Hypothalamus (tissue), 51 donors: ENCODE results near the gene IRF2.

ENCODE experiments used
- DNase-seq, 51 donors: peaks; one replicate each; lab custom pipeline; 2025; lab: John Stamatoyannopoulos, UW

The IRF2 gene

DNA sequence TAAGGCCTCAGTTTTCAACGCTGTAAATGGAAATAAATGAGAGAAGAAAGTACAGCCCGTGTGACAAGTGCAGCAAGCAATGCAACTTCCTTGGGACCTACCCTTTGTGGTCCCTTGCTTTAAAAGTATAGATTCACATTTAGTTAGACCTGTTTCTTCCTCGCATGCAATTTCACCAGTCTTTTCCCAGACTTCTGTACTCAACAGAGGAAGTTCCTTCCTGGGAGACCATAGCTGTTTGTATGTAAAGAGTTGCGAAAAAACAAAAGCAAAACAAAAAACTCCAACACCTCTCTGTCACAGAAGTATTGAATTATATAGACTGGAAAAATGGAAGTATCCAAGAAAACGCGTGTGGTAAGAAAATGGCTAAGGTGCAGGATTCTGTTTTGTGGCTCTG, 1.1 kb upstream of the IRF2 start:
- DNase-seq, result no peak

DNA sequence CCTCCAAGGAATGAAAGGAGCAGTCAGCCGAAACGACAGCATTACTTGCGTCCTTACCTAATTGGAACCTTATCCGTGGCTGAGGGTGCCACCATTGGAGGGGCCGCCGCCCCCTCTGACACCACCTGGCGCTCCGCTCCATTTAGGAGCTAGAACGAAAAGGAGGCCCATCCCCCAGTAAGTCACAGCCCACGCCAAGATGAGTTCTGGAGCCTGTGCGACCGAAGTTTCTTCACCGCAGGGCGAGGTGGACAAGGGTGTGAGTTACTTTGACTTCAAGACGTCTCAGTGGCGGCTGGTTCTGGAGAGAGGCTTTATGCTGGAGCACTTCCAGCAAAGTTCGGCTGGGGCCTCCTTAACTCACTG, 729 bp upstream of the IRF2 start:
- DNase-seq, result peak in 27 of 51 donors; percentile 12 to 80 (median 37)

DNA sequence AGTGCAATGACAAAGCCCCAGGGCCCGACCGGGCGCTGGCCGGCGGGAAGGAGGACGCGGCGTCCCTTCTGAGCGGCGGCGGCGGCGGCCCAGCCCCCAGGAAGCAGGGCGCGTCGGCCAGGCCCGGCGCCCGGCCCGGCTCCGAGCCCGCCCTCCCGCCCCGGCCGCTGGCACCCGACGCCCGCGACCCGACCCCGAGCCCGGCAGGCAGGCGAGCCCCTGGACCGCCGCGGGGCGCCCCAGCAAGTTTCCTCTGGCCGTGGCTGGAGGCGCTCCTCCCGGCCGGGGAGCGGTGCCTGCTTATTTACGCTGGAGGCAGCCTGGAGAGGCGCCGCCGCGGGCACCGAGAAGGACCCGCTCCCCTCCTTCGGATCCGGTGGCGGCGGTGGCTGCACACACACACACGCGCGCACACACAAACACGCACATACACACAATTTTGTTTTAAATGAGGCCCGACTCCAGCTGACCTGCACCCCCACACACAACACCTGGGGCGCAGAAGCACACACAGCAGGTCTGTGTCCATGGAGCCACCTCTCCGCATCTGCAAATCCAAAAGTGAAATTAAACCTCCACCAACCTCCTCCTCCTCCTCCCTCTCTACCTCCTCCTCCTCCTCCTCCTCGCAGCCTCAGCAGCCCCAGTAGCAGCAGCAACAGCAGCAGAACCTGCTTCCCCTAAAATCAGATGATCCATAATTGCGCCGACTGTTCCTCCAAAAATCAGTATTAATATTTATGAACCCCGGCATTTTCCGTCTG, 669 bp downstream of the IRF2 start:
- peak in 23 of 51 donors; percentile 9 to 76 (median 47) for DNase-seq

DNA sequence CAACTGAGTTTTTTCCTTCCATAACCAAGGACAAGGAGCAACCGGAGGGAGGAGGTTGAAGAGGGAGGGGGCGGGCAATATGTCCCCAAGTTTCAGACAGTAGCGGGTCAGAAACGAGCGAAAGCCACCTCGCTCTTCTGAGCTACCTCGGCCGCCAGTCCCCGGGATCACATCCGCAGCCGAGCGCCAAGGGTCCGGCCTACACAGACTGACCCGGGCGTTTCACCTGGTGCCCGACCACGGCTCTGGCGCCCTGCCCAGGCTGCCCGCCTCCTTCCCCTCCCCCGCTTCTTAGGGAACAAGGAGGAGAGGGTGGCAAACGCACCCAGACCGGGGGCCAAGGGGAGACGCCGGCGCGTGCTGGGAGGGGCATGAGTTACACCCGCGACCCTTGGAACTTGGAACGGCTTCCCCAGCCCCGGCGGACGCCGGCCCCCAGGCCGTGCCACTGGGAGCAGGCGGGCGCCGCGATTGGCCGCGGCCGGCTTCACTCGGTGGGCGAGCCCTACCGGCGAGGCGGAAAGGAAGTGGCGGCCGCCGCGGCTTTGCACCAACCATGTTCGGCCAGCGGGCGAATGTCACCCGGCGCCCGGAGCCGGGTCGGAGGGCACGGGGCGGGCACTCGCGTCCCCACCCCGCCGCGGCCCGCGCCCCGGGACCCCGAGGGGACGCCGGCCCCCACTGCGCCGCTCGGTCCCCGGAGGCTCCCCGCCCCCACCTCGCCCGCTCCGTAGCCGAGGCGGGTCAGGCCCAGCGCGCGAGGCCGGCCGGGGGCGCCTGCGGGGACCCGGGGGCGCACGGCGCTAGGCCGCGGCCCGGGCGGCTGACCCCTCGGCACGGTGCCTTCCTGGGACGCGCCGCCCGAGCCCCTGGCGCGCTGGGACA, 1.5 kb downstream of the IRF2 start:
- peak in 49 of 51 donors; percentile 21 to 92 (median 63) for DNase-seq

DNA sequence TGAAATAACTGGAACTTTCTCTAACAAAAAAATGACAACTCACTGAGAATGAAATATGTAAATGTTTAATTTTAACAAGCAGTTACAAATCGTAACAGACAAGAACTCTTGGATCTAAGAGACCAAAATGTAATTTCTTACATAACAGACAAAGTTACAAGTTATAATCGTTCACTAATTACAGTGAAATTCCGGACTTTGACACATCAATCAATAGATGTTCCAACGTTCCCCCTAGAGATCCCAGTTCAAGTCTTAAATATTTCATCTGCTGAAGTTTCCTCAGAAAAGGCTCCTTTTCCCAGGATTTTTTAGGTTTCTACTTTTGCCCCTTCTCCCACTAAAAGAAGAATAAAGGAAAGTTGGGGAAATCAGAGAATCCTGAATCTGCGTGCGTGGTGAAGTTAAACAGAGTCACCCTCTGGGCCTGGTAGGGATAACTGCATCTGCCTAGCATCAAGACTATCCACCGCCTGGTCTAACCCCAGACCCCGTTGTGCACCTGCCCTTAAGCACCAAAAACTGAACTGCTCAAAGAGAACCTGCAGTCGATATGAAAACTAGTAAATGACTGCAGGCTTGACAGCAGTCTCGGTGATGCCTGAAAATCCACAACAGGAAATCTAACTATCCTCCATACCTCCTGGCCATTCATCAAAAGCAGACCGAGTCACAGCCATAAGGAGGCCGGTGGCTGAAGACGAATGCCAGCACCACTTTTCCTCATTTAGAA, 2.3 kb downstream of the IRF2 start:
- peak in 14 of 51 donors; percentile 16 to 72 (median 49) for DNase-seq

DNA sequence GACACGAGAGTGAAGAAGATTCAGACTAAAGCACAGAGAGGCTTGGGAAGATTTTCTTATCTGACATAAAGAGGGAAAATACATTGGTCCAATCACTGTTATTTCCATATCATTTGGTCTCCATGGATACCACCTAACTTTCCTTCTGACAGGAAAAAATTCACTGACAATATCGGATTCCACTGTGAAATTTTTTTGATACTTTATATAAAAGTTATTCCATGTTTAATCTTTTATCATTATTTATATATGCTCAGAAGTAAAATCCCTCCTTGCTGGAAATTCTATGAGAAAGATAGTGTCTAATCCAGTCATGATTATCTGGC, 3.6 kb downstream of the IRF2 start:
- no peak for DNase-seq

DNA sequence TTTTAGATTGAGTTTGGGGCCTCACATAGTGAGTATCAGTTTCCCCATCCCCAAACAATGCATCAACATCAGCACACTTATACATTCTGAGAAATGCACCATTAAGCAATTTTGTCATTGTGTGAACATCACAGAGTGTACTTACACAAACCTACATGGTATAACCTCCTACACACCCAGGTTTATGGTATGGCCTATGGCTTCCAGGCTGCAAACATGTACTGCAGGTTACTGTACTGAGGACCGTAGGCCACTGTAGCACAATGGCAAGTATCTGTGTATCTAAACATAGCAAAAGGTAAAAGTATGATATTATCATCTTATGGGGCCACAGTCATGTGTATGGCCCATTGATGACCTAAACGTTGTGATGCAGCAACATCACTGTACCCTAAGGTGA, 7.7 kb downstream of the IRF2 start:
- no peak for DNase-seq

DNA sequence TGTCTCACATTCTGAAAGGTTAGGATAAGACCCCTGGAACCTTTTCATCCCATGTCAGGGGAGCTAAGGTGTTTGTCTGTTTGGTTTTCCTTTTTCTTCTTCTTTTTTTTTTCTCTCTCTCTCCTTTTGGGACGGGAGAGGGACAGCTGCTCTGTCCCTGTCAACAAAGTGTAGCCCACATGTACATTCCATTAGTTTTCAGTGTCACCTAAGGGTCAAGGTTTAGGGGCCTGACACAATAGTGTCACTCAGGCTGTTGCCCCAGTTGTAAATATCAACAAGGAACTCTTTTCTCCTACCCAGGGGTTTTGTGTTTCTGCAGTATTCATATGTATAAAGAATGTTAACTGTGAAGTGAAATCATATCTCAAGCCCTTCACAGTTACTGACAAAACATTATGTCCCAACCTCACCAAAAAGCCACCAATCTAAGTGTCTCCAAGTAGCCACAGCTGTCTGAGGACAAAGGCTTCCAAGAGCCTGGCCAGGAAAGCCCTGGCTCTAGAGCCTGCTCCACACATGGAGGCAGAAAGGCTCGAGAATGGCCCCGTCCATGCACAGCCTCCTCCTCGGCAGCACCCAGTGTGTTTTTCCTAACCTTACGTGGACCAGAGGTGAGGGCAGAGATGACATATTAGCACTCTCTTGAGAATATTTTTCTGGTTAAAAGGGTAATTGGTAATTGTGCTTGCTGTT, 9.4 kb downstream of the IRF2 start:
- no peak for DNase-seq

DNA sequence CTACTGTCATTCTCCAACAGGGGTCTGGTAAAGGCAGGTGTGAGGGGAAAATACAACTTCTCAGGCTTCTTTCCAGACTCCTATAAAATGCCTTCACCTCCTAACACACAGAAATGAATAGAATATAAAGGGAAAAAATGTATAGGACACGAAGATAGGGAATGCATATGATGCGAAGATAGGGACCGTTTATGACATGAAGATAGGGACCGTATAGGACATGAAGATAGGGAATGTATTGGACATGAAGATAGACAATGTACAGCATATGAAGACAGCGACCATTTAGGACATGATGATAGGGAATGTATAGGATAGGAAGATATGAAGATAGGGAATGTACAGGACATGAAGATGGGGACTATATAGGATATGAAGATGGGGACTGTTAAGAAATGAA, 10.5 kb downstream of the IRF2 start:
- no peak for DNase-seq

DNA sequence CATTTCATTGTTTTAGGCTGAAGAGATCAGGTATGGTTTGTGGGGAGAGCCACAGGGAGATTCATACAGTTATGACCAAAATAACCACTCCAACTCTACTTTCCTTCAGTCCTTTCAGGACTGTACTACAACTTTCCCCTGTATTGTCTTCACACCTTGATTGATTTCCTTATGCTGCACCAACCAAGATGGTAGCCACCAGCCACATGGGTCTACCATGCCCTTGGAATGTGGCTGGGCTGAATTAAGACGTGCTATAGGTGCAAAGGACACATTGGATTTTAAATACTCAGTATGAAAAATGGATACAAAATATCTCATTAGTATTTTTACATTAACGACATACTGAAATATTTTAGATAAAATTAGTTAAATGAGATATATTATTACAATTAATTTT, 11.2 kb downstream of the IRF2 start:
- no peak for DNase-seq

DNA sequence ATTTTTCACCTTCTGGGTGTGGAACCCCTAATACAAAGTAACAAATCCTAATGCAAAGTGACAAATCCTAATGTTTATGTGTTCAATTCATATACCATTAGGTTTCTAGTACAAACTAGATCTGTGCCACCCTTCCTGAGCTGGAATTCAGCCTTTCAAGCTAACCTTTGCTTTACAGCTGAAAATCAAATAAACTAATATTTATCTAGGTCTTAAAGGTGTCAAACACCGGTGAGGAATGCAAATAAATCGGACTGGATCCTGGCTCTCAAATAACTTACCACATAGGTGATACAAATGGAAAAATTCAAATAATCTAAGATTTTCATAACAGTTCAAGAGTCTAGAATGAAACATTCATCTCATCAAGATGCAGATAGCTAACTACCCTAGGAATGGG, 11.6 kb downstream of the IRF2 start:
- DNase-seq, result no peak

DNA sequence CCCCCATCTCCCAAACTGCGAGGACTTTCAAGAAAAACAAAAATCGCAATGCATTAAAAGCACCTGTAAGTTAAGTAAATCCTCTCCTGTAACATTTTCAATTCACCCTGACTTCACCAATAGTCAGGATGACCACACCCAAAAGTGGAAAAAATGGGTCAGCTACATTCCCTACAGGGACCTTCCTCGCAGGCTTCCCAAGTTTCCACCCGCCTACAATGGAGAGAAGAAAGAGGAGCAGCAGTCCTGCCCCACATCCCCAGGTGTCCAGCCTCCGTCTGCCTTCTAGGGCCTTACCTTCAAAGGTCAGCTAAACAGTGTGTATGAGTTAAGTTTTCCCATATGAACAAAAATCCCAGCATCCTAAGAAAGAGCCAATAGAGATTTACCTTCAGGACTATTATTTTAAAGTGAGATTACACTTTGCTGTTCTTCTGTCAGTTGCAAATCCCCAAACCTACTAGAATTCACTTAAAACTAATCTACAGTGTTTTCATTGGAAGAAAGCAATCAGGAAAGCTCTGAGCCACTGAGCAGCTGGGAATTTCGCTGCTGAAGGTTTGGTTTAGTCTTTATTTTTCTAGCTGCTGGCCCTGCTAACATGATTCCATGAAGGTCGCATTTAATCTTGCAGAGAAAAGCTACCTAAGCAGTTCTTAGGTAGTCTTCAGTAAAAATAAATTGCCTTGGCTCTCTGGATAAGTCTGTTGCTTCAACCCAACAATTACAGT, 12.5 kb downstream of the IRF2 start:
- DNase-seq, result no peak

DNA sequence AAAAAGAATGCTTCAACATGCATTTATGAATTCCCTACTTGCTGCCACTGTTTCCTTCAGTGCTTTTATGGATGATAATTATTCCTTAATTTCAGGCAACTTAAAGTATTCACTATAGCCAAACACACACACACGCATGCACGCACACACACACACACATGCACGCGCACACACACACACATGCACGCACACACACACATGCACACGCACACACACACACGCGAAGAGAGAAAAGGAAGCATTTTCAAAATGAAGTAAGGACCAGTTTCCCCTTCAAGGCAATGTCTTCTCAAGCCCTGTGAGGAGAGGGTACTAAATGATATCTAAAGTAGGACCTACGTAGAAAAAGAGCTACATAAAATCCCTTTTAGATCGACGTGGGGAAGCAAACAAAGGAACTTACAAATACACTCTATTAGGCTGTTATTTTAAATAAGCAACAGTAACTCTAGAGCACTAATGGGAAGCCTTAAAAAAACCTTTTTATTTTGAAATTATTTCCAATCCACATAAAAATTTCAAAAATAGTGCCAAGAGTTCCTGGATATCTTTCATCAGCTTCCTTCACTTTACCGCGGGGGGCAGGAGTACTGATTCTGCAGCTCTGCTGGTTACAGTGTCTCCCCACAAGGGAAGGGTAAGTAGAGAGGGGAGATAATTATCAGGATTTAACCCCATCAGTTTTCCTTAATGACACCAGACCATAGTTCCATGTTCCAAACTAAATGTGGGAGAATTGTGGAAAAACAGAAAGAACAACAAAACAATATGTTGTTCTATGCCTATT, 13.7 kb downstream of the IRF2 start:
- DNase-seq, result no peak

DNA sequence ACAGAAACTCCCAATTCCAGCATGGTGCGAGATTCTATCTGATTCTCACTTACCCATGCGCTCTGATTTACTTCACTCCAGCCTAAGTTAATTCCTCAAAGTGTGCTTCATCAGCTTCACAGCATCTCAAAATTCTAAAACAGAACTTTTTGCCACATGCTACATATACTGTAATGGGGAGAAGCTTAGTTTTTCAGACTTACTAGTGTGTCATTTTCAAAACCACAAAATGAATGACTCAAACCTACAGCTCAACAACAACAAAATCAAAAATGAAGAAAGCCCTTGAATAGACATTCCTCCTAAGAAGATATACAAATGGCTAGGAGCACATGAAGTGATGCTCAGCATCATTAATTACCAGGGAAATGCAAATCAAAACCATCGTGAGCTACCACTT, 14.9 kb downstream of the IRF2 start:
- DNase-seq, result no peak

DNA sequence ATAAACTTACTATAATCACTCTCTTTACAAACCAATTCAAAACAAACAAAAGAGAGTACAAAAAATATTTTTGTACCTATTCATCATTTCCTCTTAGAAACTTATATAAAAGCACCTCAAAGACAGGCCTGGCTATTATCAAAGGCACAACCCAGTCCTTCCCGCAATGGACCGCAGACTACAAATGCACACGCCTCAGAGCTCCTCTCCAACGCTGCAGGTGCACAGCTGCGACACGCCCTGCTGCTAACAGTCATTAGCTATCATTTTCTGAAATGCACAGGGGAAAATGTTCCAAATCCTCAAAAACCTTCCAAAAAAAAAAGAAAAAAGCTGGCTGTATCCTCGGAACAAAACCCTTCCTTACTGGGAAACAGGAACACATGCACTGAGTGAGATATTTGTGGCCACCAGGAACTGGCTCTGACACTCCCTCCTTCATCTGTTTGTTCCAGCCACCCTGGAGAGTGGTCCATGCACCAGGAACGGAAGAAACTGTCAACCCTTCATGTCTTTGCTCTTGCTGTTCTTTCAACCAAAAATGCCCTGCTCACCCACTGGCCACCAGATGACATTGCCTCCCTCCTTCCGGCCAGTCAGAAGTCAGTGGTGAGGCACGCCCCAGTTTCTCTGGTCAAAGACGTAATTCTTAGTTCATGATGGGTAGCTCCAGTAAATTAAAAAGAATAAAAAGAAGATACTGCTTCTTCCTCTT, 16.7 kb downstream of the IRF2 start:
- peak in 6 of 51 donors; percentile 9 to 34 (median 16) for DNase-seq

DNA sequence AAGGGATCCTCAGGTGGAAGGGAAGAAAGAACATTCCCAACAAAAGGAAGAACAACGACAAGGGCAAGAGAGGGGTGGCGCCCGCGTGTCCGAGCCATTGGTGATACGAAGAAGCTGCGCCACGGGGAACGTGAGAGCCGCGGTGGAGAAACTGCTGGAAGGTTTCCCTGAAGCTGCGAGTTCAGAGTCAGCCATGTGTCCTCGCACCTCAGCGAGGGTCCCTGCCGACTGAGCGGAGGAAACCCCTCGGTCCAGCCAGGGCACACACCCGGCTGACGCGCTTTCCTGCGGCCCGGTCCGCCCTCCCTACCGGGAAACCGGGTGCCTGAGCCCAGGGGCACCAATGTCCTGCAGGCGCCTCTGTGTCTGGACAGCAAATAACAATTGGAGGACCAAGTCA, 18.0 kb downstream of the IRF2 start:
- no peak for DNase-seq

DNA sequence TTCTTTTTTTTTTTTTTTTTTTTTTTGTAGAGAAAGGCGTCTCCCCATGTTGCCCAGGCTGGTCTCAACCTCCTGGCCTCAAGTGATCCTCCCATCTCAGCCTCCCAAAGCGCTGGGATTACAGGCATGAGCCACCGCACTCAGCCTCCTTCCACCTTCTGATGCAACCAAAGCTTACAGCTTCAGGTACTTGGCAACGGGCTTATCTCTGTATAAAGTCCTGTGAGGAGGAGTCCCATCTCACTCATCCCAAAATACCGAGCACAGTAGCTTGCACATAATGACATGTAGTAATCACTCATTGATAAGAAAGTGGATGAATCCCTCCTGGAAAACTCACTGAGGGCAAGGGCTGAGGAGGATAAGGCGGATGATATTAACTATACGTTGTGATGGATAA, 19.1 kb downstream of the IRF2 start:
- DNase-seq, result no peak

DNA sequence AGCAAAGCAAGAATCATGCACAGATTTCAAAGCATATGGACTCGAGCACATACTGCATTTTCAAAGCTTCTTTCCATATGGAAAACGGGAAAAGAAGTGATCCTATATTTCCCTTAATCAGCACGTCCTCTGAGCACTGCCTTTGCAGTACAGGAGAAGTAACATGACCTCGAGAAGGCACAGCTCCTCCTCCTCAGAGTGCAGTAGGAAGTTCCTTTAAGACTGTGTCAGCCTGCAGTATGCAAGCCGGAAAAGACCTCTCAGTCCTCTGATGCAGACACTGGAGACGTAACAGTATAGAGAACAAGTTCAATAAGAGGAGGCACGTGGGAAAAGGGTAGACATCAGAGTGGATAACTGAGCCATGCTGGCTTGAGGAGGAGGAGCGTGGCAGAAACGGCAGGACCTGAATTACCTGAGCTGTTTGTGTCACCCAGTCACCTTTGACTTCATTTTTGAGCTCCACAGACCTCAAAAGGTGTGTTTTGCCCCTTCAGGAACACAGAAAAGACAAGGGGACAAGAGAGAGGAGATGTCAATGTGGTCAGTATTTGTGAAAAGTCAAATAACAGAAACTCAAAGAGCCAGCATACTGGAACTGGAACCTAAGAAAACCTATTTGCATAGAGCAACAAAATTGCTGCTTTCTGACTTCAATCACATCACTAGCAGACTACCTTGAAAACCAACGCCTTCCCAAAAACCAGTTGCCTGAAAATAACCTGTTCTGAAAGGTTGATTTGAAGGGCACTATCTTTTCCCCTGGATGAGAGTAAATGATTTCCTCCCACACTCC, 20.8 kb downstream of the IRF2 start:
- peak in 4 of 51 donors; percentile 10 to 28 (median 14) for DNase-seq
